Measurements from ENCODE around the gene OSMR.

OSMR gene

GRCh38 chr5:38938973-38939372 is 93.2 kb downstream of the OSMR start:
- Histone ChIP-seq H4K20me1 (ENCODE audit: low read depth, low read length) (no peaks in the 10 kb centered on the region), H3K4me3 (ENCODE audit: insufficient read depth, low read length, poor library complexity, severe bottlenecking) (no peak overlapping the region), H3K9me2 (replicated peaks; ENCODE audit: insufficient read depth, low read length) (no peaks in the 10 kb centered on the region), H2AFZ (ENCODE audit: low read depth, low read length, severe bottlenecking) (no peak overlapping the region), H3K27me3 (ENCODE audit: low read length) (no peaks in the 10 kb centered on the region), H3K27ac (ENCODE audit: low read depth, low read length) (no peak overlapping the region), H3K36me3 (ENCODE audit: low read length) (peaks cover 7% of the 10 kb centered on the region; the same call in 1 of the 2 replicates), H3K4me2 (ENCODE audit: low read depth, low read length, poor library complexity, severe bottlenecking) (no peak overlapping the region), H3K9ac (ENCODE audit: low read length) (no peak overlapping the region), H3F3A (ENCODE audit: insufficient read depth) (no peaks in the 10 kb centered on the region), H3K9me3 (ENCODE audit: insufficient read depth, low read length) (no peaks in the 10 kb centered on the region), H3K79me2 (ENCODE audit: insufficient read depth, low read length) (no peaks in the 10 kb centered on the region)
- no peak for TF ChIP-seq EZH2phosphoT487 (conservative IDR thresholded peaks at IDR 0.05; ENCODE audit: low read length)
- TF ChIP-seq, protein P1, sequence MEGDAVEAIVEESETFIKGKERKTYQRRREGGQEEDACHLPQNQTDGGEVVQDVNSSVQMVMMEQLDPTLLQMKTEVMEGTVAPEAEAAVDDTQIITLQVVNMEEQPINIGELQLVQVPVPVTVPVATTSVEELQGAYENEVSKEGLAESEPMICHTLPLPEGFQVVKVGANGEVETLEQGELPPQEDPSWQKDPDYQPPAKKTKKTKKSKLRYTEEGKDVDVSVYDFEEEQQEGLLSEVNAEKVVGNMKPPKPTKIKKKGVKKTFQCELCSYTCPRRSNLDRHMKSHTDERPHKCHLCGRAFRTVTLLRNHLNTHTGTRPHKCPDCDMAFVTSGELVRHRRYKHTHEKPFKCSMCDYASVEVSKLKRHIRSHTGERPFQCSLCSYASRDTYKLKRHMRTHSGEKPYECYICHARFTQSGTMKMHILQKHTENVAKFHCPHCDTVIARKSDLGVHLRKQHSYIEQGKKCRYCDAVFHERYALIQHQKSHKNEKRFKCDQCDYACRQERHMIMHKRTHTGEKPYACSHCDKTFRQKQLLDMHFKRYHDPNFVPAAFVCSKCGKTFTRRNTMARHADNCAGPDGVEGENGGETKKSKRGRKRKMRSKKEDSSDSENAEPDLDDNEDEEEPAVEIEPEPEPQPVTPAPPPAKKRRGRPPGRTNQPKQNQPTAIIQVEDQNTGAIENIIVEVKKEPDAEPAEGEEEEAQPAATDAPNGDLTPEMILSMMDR (IDR thresholded peaks at IDR 0.05; ENCODE audit: insufficient read depth, low read length, poor library complexity, severe bottlenecking) = no peak

DNA sequence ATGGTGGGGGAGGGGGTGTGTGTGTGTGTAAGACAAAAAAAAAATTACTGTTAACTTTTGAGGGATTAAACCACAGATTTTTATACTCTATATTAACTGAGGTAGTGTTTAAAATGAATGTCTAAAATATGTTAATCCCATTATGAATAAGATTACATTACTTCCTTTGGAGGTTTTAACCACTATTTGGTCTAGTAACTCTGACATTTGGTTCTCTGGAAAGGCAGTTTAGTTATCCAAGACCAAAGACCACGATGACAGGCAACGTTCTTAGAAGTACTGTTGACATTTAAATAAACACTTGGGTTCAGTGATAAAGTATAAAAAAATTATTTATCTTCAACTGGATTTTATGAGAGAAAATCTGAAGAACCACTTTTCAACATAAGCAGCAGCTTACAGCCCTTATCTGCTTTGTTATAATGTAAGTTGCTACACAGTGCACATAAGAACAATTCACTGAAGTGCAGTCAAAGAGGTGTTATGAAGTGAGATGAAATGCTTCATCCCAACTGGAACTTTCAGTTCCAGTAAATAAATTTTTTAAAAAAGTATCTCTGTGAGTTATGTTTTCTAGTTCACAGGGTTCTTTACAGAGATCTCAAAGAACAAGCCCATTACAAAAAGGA is 94.5 kb downstream of the OSMR start:
- TF ChIP-seq, protein P1 (IDR thresholded peaks at IDR 0.05; ENCODE audit: insufficient read depth, low read length, poor library complexity, severe bottlenecking) = no peak
- TF ChIP-seq EZH2phosphoT487 (conservative IDR thresholded peaks at IDR 0.05; ENCODE audit: low read length) = no peak
- H3K4me2 ChIP-seq (ENCODE audit: low read depth, low read length, poor library complexity, severe bottlenecking) = no peak overlapping the region
- H3K9me3 ChIP-seq (ENCODE audit: insufficient read depth, low read length) = no peaks in the 10 kb centered on the region
- H3K9me2 ChIP-seq (replicated peaks; ENCODE audit: insufficient read depth, low read length) = no peaks in the 10 kb centered on the region
- no peak overlapping the region for H3K27ac ChIP-seq (ENCODE audit: low read depth, low read length)
- H3K79me2 ChIP-seq (ENCODE audit: insufficient read depth, low read length) = no peaks in the 10 kb centered on the region
- H3K4me3 ChIP-seq (ENCODE audit: insufficient read depth, low read length, poor library complexity, severe bottlenecking) = no peak overlapping the region
- no peak overlapping the region for H2AFZ ChIP-seq (ENCODE audit: low read depth, low read length, severe bottlenecking)
- H3K9ac ChIP-seq (ENCODE audit: low read length) = no peak overlapping the region
- no peaks in the 10 kb centered on the region for H3K27me3 ChIP-seq (ENCODE audit: low read length)
- no peaks in the 10 kb centered on the region for H3F3A ChIP-seq (ENCODE audit: insufficient read depth)
- peaks cover 17% of the 10 kb centered on the region for H3K36me3 ChIP-seq (ENCODE audit: low read length)
- no peaks in the 10 kb centered on the region for H4K20me1 ChIP-seq (ENCODE audit: low read depth, low read length)

DNA sequence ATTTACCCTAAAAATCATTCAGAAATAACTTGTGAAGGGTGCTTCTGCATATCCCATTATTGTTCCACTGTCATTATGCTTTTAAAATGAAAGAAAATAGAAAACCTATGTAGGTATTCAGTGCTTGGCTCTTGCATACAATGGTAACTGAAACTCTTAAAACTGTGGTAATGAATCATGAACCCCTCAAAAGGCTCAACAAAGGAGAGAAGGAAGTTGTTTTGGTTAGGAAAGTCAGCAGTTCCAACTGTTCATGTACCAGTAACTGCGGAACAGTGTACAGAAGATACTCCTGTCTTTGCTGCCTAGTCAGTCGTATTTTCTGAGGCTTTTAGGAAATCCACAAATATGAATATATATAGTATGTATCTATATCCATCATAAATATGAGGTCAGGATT is 96.1 kb downstream of the OSMR start:
- Histone ChIP-seq H2AFZ (ENCODE audit: low read depth, low read length, severe bottlenecking) (no peak overlapping the region), H3K9me3 (ENCODE audit: insufficient read depth, low read length) (no peaks in the 10 kb centered on the region), H3K79me2 (ENCODE audit: insufficient read depth, low read length) (no peaks in the 10 kb centered on the region), H3F3A (ENCODE audit: insufficient read depth) (0 out of 2 replicates have a peak, but pooled peaks cover 2% of the 10 kb centered on the region), H3K9me2 (replicated peaks; ENCODE audit: insufficient read depth, low read length) (no peaks in the 10 kb centered on the region), H3K4me3 (ENCODE audit: insufficient read depth, low read length, poor library complexity, severe bottlenecking) (no peak overlapping the region), H4K20me1 (ENCODE audit: low read depth, low read length) (no peaks in the 10 kb centered on the region), H3K9ac (ENCODE audit: low read length) (no peak overlapping the region), H3K36me3 (ENCODE audit: low read length) (peaks cover 26% of the 10 kb centered on the region), H3K27ac (ENCODE audit: low read depth, low read length) (no peak overlapping the region), H3K4me2 (ENCODE audit: low read depth, low read length, poor library complexity, severe bottlenecking) (no peak overlapping the region), H3K27me3 (ENCODE audit: low read length) (no peaks in the 10 kb centered on the region)
- no peak for TF ChIP-seq EZH2phosphoT487 (conservative IDR thresholded peaks at IDR 0.05; ENCODE audit: low read length)
- TF ChIP-seq, protein P1 (IDR thresholded peaks at IDR 0.05; ENCODE audit: insufficient read depth, low read length, poor library complexity, severe bottlenecking) = no peak
